Heart left ventricle (tissue), 16 donors: ENCODE results near the gene CDH13. TPM values are rescaled to one million over a fixed set of nuclear protein-coding genes. Genes with fewer than 3 reads are reported as not detected.

Experiments used
- ATAC-seq, 4 donors: fragments of 200-7000 bp; cut with Tn5 transposase; one replicate each; pipeline ENCODE4 v1.9.1; 2020 to 2022; ENCODE audit warnings: moderate library complexity in 4 of 4, mild to moderate bottlenecking in 3 of 4, moderate number of reproducible peaks in 1 of 4
- DNase-seq, 5 donors: peaks; one replicate each; pipeline ENCODE4 v3.0.0-alpha.2; 2020
- H3K27ac ChIP-seq, 12 donors: fragments of 200-600 bp; sonication (generic) in 4 of 12; one replicate each; pipeline versions ENCODE4 v1.5.0 to v1.8.0; 2016 to 2022; ENCODE audit warnings: mild to moderate bottlenecking in 2 of 12
- H3K27me3 ChIP-seq, 9 donors: fragments of 200-600 bp; sonication (generic) in 2 of 9; one replicate each; pipeline versions ENCODE4 v1.5.1 to v1.8.0; 2016 to 2022; ENCODE audit warnings: mild to moderate bottlenecking in 3 of 9
- H3K36me3 ChIP-seq, 9 donors: fragments of 200-600 bp; sonication (generic) in 2 of 9; one replicate each; pipeline versions ENCODE4 v1.5.0 to v1.8.0; 2018 to 2022; ENCODE audit warnings: mild to moderate bottlenecking in 2 of 9
- H3K4me1 ChIP-seq, 12 donors: fragments of 200-600 bp; sonication (generic) in 4 of 12; one replicate each; pipeline versions ENCODE4 v1.5.0 to v1.8.0; 2016 to 2022; ENCODE audit warnings: mild to moderate bottlenecking in 3 of 12
- H3K4me3 ChIP-seq, 12 donors: fragments of 200-600 bp; sonication (generic) in 4 of 12; one replicate each; pipeline versions ENCODE4 v1.5.0 to v1.8.0; 2017 to 2022; ENCODE audit warnings: mild to moderate bottlenecking in 9 of 12, moderate library complexity in 4 of 12
- H3K9me3 ChIP-seq, 12 donors: fragments of 200-600 bp; sonication (generic) in 4 of 12; one replicate each; pipeline versions ENCODE4 v1.5.0 to v1.8.0; 2016 to 2022; ENCODE audit warnings: mild to moderate bottlenecking in 1 of 12
- CTCF ChIP-seq, 12 donors: fragments of 200-600 bp; sonication (generic) in 4 of 12; IDR thresholded peaks; one replicate each; pipeline versions ENCODE4 v1.5.0 to v1.8.0; 2018 to 2022; ENCODE audit warnings: antibody characterized with exemption in 12 of 12, mild to moderate bottlenecking in 5 of 12
- POLR2A ChIP-seq, 2 donors: fragments of 450-650 bp; IDR thresholded peaks; one replicate each; pipeline ENCODE4 v1.6.1; 2017; ENCODE audit warnings: antibody characterized with exemption in 2 of 2, mild to moderate bottlenecking in 2 of 2, moderate library complexity in 2 of 2
- WGBS, 4 donors: extraction: QIAGEN DNeasy Blood & Tissue Kit in 2 of 4; methylation state at CpG; one replicate each; pipeline versions ENCODE4 v1.1.5 to v1.1.7; 2013 to 2018; 5-methylcytosine and 5-hydroxymethylcytosine counted together
- intact Hi-C, 10 donors: fragments of 100-400 bp; cut with DNase I; formaldehyde crosslinking; loops; one replicate each; pipeline versions ENCODE4 v1.11.1 to v1.14.2; 2022
- polyA plus RNA-seq, 2 donors: library from polyadenylated mRNA; stranded (reverse); fragments of 200-250 nt; gene quantifications; one replicate each; pipeline ENCODE4 v1.2.3, GENCODE V29; 2013
- total RNA-seq, 9 donors: library from RNA; depleted of rRNA in 2 of 9; stranded (reverse); fragments of >200 nt in 2 of 9; fragmentation: NEBNext Ultra II Directional in 3 of 9; extraction: Animal tissue kit (Norgen Biotek cat#: 25700) in 3 of 9; gene quantifications; one replicate each; pipeline versions ENCODE4 v1.1.0 to v1.2.4, GENCODE V29; 2016 to 2023
- donor health status: ischemic (EF 13 %, LVEDD 7.1; RV severe dilation, severe dysfunction).
- donor health status: healthy with polysubstance abuse.
- donor health status: DM: no; HTN: yes; CAD: no.
- donor health status: DM: no; HTN: no; CAD: no.
- donor health status: ischemic (EF 25% LVEDD 6.9; RV normal size, moderate dysfunction).
- donor health status: ischemic (EF 25% LVEDD 5.7; RV mildly dilated, moderate dysfunction).
- donor health status: healthy.
- donor health status: DM: yes; HTN: yes; CAD: no.
- donor health status: ischemic (EF 35%, LVEDD 5.7; RV mildly dilated, moderate dysfunction).
- donor health status: nonischemic (EF 11% LVEDD 7.7; RV severe dilation, severe dysfunction).
- donor health status: DM: yes; HTN: yes; CAD: no.
- donor health status: PGD.
- donor health status: ischemic (EF 29% LVEDD 5.4; RV normal size, mild dysfunction).
- donor health status: nonischemic (EF 23%, LVEDD 6.1; RV moderate dilation, normal function).

The CDH13 gene
- total and polyA plus RNA-seq, 11 donors, result 15.0 to 172 (median 137) TPM

- no peak overlapping the region for H3K4me3 ChIP-seq
- no peaks in the 10 kb centered on the region for H3K27me3 ChIP-seq
- no peak overlapping the region for H3K27ac ChIP-seq
- no peaks in the 10 kb centered on the region for H3K9me3 ChIP-seq
- no peak for DNase-seq
- intact Hi-C loops, result no loop called here
- WGBS, 4 donors, result 87 to 98% (median 89%) methylated on average over 5 of the region's 5 CpGs
- no peaks in the 10 kb centered on the region for H3K36me3 ChIP-seq
- ATAC-seq, result no peak
- H3K4me1 ChIP-seq, result peaks cover 0 to 20% (median 5%) of the 10 kb centered on the region in 12 donors
- no peak for TF ChIP-seq CTCF (IDR thresholded peaks at IDR 0.05)
- TF ChIP-seq POLR2A (IDR thresholded peaks at IDR 0.05), result no peak
These were observed 208.9 kb downstream of the CDH13 start for GRCh38 chr16:82835487-82836155.

GRCh38 chr16:82841108-82841507 is 214.3 kb downstream of the CDH13 start:
- TF ChIP-seq POLR2A (IDR thresholded peaks at IDR 0.05) (no peak), CTCF (IDR thresholded peaks at IDR 0.05) (no peak)
- Histone ChIP-seq H3K4me3 (no peak overlapping the region), H3K27ac (peak overlapping the region in 1 of 12 donors; percentile 7), H3K9me3 (peaks cover 0 to 9% (median 0%) of the 10 kb centered on the region in 12 donors), H3K4me1 (peaks cover 0 to 18% (median 0%) of the 10 kb centered on the region in 12 donors), H3K27me3 (no peaks in the 10 kb centered on the region), H3K36me3 (no peaks in the 10 kb centered on the region)
- DNase-seq (peak in 1 of 5 donors; percentile 26), ATAC-seq (peak in 2 of 4 donors; percentile 43 to 50)
- intact Hi-C loops, result loop anchor here in 1 of 10 donors (5.0 kb wide), 1 partner anchor 79 kb away; no protein-coding TSS in a partner anchor
- WGBS, 4 donors, result 55 to 88% (median 67%) methylated on average over 3 of the region's 3 CpGs

GRCh38 chr16:82843606-82844271 is 217.0 kb downstream of the CDH13 start:
- peaks cover 0 to 29% (median 4%) of the 10 kb centered on the region in 12 donors for H3K4me1 ChIP-seq
- WGBS, 4 donors, result 51 to 69% (median 60%) methylated on average over 5 of the region's 5 CpGs
- no peak overlapping the region for H3K4me3 ChIP-seq
- no peaks in the 10 kb centered on the region for H3K27me3 ChIP-seq
- H3K36me3 ChIP-seq, result no peaks in the 10 kb centered on the region
- TF ChIP-seq CTCF (IDR thresholded peaks at IDR 0.05), result no peak
- no peak for TF ChIP-seq POLR2A (IDR thresholded peaks at IDR 0.05)
- DNase-seq (no peak), ATAC-seq (peak in 2 of 4 donors; percentile 27 to 38)
- intact Hi-C loops, result loop anchor here in 1 of 10 donors (5.0 kb wide), 1 partner anchor 81 kb away; no protein-coding TSS in a partner anchor
- no peak overlapping the region for H3K27ac ChIP-seq
- H3K9me3 ChIP-seq, result peaks cover 0 to 13% (median 0%) of the 10 kb centered on the region in 12 donors

- Histone ChIP-seq H3K4me3 (no peak overlapping the region), H3K27ac (no peak overlapping the region), H3K9me3 (peaks cover 0 to 13% (median 0%) of the 10 kb centered on the region in 12 donors), H3K27me3 (no peaks in the 10 kb centered on the region), H3K36me3 (no peaks in the 10 kb centered on the region), H3K4me1 (peaks cover 0 to 29% (median 6%) of the 10 kb centered on the region in 12 donors)
- DNase-seq (no peak), ATAC-seq (no peak)
- WGBS, 4 donors, result 50 to 72% (median 61%) methylated on average over 3 of the region's 3 CpGs
- TF ChIP-seq POLR2A (IDR thresholded peaks at IDR 0.05), result no peak
- TF ChIP-seq CTCF (IDR thresholded peaks at IDR 0.05), result no peak
- intact Hi-C loops, result no loop called here
These were observed 218.3 kb downstream of the CDH13 start for GRCh38 chr16:82845116-82845515.
